ENCODE measurements around the gene TEX38.
"Not testable (repeated sequence)": the region's sequence is repeated elsewhere in the genome, so short reads cannot be mapped to it uniquely, and the experiment has no call there.

The TEX38 gene

DNA sequence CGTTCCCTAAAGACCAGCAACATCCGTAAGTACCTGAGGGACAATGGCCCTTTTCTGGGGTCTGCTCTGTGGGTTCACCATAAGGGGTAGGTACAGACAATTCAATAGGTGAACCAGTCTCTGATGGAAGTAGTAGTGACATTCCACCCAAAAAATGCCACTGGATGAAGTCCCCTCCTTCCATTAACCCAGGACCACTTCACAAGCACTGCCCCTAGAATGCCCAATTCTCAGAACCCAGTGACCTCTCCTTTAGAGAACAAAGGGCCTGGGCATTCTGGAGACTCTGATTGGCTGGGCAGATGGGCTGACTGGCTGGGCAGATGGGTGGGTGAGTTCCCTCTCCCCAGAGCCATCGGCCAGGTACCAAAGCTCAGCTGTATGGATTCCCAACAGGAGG, at the start of gene TEX38:
Gene TEX38, plus strand, starts transcription at position 301 of the 400 bp plus-strand sequence. Its CDS starts 81 bp downstream, at position 382.
- DNase-seq (ENCODE audit: low read depth in 2 of 2) = no peak

DNA sequence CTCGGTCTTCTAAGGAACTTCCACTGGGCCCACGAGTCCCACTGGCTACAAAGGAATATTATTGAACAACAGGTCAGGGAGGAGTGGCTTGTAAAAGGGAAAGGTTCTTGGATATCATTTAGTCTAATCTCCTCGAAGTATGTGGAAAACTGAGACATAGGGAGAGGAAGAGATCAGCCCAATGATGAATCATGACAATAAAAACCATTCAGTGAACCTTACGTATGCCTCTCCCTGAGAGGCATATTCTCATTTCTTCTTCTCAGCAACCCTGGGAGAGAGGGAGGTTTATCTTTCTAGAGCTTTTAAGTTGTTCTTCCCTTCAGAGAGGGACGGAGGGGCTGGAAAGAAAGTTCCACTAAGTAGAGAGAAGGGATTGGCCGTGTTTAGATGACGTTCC, 49.7 kb upstream of the TEX38 start:
- no peak for DNase-seq (ENCODE audit: low read depth in 2 of 2)

DNA sequence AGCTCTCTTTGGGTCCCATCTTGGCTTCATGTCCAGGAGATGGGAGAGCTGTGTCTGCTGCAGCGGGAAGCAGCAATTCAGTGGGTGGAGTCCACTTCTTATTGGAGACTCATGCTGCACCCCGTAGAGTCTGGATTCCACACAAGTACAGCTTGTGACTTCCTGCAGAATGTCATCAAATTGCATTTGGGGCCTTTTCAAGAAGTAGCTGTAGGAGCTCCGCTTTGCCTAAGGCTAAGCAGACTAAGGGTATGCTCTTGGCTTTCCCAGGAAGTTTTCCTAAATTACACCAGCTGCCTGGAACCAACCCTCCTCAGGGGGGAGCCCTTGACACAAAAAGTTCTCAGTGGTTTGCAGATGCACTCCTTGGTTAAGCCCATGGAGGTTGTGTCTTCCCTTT, 49.3 kb upstream of the TEX38 start:
- DNase-seq (ENCODE audit: low read depth in 2 of 2) = no peak

DNA sequence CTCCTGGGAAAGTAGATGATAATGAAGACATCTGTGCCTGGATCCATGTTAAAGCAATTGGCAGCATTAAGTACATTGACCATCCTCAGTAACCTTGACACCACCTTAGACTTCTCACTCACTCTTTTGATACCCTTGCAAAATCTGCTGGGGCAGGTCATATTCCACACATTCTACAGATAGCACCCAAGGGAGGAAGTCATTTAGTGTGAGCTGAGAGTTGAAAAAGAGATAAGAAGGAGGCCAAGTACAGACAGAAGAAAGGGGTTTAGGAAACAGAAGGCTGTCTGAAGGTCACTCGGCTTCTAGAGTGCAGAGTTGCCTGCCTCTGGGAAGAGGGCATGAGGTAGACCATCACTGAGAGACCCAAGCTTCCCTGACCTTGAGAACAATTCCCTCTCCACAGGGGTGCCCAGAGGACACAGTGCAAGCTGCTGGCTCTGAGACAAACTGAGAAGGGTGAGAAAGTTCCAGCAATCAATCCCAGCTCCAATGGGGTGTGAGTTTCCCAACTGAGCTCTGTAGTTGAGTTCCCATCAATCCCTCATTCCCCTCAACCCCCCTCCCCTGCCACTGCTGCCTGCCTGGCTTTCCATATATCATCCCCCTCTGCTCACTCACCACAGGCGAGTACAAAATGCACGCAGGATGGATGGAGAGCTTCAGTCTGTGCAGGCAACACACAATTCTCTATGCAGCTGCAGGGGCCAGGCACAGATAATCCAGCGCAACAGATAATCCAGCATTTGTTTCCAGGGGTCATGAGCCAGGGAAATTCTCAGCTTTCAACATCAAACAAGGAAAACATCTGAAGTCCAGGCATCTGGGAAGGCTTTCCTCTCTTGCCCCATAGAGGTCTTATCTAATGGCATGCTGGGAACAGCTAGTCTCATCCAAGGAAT, 47.7 kb upstream of the TEX38 start:
- DNase-seq (ENCODE audit: low read depth in 2 of 2) = no peak

DNA sequence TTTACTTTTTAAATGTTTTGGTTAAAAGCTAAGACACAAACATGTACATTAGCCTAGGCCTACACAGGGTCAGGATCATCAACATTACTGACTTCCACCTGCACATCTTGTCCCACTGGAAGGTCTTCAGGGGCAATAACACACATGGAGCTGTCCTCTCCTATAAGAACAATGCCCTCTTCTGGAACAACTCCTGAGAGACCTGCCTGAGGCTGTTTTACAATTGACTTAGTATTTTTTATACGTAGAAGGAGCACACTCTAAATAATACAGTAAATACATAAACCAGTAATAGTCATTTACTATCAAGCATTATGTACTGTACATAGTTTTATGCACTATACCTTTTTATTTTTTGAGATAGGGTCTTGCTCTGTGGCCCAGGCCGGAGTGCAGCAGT, 40.9 kb upstream of the TEX38 start:
- no peak for DNase-seq (ENCODE audit: low read depth in 2 of 2)

DNA sequence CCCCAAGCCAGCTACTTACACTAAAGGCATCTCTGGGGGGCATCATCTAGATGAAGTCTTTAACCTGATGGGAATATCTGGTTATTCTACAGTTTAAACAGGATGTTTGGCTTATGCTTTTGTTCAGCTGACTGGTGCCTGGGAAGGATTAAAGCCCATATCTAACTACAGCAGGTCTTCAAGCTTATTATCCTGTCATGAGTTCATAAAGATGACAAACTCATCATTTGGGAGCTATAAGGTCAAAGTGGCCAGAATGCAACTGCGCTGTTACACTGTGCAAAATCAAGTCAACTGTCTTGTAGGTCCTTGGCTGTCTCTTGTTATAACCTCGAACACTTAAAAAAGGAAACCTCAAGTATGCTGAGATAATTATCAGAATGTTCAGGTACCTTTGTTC, 36.4 kb upstream of the TEX38 start:
- no peak for DNase-seq (ENCODE audit: low read depth in 2 of 2)

DNA sequence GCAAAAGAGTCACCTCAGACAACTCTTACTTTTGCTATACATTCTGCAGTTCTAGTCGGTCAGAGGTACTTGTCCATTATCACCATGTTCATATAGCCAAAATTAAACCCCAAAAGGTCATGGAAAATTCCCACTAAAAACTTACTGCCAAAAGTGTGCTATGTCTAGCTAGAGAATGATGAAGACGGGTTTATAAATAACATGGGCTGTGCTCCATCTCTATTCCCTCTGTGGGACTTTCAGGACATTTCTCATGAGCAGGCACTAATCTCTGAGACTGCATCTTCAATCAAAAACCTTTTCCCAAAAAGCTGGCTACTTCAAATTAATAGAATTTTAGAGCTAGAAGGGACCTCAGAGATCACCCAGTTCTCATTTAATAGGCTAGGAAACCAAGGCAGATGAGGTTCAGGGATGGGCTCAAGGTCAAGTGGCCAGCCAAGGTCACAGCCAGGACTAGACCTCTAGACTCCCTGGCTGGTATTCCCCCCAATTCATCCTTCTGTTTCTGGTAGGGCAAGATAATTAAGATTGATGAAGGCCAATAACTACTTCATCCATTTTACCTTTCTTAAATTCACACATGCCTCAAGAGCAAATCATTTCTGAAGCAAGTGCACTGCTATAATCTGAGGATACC, 34.1 kb upstream of the TEX38 start:
- DNase-seq (ENCODE audit: low read depth in 2 of 2) = no peak

DNA sequence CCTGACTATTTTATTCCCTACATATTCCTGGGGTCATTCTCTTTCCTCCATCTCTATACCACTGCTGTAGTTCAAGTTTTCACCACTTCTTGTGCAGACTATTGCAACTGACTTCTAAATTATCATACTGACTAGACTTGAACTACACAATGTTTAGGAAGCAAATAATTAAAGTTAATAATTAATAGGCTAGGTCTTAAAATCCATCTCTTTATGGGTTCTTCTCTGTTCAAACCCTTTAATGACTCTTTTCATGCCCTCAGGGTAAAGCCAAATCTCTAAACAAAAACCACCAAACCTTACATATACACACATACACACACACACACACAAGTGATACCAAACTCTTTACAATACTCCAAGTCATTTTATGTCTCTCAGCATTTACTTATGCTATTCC, 32.7 kb upstream of the TEX38 start:
- DNase-seq (ENCODE audit: low read depth in 2 of 2) = no peak

DNA sequence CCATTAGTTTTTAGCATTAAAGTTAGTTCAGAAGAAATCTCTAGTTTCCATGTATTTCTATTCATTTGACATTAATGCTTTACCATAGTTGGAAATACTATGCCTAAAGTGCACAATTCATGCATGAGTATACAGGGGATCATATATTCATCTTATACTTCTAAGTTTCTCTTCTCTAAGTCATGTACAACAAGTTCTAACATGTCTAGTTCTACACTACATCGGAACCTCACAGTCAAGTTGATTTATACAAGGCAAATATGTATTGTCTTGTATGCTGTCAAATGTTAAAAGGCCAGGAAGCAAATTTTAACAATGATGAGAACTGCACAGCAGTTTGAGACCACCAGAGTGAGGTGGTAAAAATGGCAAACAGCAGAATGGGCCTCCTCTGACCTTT, 32.1 kb upstream of the TEX38 start:
- DNase-seq (ENCODE audit: low read depth in 2 of 2) = no peak

DNA sequence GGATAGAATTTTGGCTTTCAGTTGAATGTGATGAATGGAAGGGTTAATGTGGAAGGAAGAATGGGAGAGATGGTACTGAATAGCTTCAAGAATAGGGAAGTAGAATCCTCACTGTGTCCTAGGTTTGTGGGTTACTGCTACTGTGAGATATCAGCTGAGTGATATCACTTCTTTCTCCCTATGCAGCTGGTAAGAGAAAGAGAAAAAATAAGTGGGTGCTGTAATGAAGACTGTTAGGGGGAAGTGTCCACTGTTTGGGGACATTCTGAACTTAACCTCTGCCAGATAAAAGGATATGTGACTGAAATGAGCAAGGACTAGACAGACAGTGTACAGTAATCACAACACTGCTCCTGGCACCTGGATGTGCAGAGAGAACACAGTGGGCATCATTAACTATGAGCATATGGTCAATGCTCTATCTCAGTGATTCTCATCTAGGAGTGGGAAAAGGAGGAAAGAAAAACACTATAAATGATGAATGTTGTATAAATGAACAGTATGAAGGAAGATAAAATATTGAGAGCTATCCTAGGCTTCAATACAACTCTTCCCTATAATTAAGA, 29.5 kb upstream of the TEX38 start:
- no peak for DNase-seq (ENCODE audit: low read depth in 2 of 2)

DNA sequence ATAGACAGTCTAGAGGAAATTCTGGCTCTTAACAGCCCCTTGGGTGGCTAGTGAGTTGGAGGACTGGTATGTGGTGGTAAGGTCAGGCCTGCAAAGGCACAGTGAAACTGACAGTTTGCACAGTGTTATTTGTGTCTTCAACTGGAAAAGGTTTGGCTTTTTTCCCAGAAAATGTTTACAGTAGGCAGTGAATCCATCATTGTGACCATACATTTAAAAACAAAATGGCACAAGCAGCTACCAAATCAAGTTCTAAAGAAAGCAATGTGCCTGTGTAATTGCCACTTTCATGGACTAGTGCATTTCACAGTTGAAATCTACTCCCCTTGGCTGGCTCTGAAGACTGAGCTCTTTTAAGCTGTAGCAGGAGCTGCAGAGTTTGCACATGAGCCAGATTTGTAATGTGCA, 28.3 kb upstream of the TEX38 start:
- DNase-seq (ENCODE audit: low read depth in 2 of 2) = no peak

DNA sequence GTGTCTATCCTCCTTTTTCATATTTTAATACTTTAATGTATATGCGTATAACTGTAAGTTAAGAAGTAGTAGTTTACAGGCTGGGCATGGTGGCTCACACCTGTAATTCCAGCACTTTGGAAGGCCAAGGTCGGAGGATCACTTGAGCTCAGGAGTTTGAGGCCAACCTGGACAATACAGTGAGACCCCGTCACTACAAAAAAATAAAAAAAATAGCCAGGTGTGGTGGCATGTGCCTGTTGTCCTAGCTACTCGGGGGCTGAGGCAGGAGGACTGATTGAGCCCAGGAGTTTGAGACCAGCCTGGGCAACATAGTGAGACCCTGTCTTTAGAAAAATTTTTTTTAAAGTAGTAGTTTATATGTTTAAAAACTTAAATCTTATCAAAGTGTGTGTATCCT, 25.8 kb upstream of the TEX38 start:
- DNase-seq (ENCODE audit: low read depth in 2 of 2) = no peak

DNA sequence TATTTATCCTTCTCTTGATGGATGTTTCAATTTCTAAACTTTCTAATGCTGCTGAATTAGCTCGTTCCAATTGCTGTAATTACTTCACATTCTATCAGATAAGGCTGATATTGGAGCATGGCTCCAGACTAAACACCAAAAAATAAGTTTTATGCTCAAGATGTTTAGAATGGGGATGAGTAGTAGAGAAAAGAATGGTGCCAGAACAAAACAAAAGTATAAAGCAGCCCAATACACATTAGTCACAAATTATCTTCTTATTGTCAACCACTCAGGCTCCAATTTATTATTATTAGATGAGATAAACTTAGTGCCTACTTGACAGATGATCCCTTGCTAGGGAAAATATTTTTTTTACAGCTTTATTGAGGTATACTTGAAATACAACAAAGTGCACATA, 25.3 kb upstream of the TEX38 start:
- no peak for DNase-seq (ENCODE audit: low read depth in 2 of 2)

DNA sequence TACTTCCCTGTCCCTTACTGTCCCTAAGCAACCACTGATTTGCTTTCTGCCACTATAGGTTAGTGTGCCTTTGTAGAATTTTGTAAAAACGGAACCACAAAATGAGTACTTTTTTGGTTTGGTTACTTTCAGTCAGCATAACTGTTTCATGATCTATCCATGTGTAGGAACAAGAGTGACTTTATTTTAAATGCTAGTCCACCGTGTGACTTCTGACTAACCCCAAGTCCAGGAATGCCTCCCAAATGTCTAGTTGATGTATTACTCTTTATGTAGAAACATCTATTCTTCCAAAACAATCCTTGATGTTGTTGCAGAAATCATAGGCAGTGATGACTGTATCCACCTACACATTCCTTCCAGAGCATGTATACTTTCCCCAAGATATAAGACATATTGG, 24.8 kb upstream of the TEX38 start:
- DNase-seq (ENCODE audit: low read depth in 2 of 2) = no peak

DNA sequence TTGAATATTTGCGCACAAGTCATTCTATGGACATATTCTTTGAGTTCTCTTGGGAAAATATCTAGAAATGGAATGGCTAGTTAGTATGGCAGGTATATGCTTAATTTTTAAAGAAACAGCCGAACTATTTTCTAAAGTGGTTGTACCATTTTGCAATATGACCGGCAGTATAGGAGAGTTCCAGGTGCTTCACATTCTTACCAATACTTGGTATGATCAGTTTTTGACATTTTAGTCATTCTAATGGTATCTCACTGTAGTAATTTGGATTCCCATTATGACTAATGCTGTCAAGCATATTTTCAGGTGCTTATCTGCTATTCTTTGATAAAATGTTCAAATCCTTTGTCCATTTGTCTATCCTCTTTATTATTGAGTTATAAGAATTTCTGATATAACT, 24.0 kb upstream of the TEX38 start:
- no peak for DNase-seq (ENCODE audit: low read depth in 2 of 2)

DNA sequence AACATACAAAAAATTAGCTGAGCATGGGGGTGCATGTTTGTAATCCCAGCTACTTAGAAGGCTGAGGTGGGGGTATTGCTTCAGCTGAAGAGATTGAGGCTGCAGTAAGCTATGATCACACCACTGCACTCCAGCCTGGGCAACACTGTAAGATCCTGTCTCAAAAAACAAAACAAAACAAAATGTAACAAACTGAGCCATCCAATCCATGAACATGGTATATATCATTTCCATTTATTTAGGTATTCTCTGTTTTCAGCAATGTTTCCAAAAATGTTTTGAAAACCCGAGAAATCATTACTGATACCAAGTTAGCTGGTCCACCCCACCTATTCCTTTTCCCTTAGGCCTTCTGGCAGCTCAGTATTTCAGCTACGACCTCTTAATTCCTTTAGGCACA, 21.9 kb upstream of the TEX38 start:
- no peak for DNase-seq (ENCODE audit: low read depth in 2 of 2)

DNA sequence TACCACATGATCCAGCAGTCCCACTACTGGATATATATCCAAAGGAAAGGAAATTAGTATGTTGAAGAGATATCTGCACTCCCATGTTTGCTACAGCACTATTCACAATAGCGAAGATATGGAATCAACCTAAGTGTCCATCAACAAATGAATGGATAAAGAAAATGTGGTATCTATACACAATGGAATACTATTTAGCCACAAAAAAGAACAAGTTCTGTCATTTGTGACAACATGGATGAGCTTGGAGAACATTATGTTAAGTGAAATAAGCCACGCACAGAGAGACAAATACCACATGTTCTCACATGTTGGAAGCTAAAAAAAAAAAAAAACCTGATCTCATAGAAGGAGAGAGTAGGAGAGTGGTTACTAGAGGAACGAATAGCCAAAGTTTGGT, 21.2 kb upstream of the TEX38 start:
- no peak for DNase-seq (ENCODE audit: low read depth in 2 of 2)

DNA sequence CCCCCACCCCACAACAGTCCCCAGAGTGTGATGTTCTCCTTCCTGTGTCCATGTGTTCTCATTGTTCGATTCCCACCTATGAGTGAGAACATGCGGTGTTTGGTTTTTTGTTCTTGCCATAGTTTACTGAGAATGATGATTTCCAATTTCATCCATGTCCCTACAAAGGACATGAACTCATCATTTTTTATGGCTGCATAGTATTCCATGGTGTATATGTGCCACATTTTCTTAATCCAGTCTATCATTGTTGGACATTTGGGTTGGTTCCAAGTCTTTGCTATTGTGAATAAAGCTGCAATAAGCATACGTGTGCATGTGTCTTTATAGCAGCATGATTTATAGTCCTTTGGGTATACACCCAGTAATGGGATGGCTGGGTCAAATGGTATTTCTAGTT, 20.5 kb upstream of the TEX38 start:
- not testable (repeated sequence) for DNase-seq (ENCODE audit: low read depth in 2 of 2)

DNA sequence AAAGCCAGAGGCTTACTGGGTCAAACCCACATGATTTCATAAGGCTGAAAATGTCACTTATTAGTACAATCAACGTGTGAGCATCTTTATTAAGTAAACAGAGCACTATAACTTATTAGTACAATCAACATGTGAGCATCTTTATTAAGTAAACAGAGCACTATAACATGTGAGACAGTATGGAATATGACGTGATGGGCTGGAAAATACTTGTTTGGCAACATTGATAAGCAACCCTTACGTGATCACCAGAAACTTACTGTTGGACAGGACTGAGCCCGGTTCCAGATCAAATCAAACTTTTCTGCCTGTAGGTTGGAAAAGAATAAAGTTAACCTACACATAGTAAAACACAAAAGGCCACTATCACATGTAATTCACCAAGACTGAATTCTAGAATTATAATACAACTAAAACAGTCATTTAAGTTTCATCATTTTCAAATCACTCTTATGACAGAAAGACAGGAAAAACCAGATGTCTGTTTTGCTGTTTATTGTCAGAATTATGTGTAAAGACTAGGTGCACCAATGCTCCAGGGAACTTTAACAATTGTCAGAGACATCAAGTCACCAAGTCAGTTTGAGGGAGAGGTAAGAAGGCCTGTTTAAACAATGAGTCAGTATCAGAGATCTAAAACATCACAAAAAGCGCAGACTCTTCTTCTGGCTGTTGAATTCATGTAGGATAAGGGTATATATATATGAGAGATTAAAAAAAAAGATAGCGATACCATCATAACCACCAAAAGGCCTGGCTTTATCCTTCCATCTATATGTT, 19.1 kb upstream of the TEX38 start:
- no peak for DNase-seq (ENCODE audit: low read depth in 2 of 2)

DNA sequence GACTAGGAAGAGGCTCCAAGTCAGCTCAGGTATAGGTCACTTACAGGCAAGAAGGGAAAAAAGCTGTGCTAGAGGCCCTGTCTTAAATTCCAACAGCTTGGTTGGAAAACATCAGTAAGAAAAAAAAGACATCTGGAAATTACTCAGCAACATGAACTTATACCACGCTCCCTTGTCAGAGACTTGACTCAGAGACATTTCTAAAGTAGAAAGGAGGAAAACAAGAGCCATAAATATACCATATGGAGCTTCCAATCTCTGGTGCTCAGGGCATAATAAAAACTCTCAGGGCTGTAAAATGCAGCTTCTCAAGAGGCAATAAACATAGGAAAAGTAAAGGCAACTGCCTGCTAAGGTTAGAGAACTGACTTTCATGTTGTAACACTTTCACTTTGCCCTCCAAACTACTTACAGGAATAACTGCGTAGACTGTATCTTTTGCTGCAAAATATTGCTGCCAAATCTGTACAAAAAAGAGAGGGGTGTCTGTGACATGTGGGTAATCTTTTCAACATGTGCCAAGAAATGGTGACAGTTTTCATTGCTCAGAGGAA, 18.2 kb upstream of the TEX38 start:
- no peak for DNase-seq (ENCODE audit: low read depth in 2 of 2)

DNA sequence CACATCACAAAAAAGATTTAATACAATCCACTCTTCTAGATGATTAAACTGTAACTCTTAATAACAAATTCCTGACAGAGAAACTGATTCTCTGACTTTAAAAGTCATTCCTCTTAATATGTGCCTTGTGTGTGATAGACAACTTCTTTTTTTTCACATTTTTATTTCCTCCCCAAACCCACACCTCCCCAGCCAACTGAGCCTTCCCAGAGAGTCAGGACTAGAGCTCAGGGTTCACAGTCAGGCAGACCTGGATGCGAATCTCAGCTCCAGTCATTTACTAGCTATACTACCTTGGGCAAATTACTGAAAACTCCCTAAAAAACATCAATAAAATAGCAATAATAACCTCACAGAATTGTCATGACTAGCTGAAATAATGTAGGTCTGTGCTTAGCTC, 17.6 kb upstream of the TEX38 start:
- no peak for DNase-seq (ENCODE audit: low read depth in 2 of 2)

DNA sequence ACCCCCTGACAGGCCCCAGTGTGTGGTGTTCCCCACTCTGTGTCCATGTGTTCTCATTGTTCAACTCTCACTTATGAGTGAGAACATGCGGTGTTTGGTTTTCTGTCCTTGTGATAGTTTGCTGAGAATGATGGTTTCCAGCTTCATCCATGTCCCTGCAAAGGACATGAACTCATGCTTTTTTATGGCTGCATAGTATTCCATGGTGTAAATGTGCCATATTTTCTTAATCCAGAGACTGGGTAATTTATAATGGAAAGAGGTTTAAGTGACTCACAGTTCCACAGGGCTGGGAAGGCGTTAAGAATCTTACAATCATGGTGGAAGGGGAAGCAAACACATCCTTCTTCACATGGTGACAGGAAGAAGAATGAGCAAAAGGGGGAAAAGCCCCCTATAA, 17.0 kb upstream of the TEX38 start:
- DNase-seq (ENCODE audit: low read depth in 2 of 2) = not testable (repeated sequence)
